G401.6 (cell line): ENCODE measurements around the gene LYRM2.

Experiments used
- FAIRE-seq: peaks from 2 replicates; lab custom pipeline; 2012; peaks lifted over from hg19 to GRCh38; lab: Jason Lieb, UNC

Gene LYRM2, protein sequence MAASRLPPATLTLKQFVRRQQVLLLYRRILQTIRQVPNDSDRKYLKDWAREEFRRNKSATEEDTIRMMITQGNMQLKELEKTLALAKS

DNA sequence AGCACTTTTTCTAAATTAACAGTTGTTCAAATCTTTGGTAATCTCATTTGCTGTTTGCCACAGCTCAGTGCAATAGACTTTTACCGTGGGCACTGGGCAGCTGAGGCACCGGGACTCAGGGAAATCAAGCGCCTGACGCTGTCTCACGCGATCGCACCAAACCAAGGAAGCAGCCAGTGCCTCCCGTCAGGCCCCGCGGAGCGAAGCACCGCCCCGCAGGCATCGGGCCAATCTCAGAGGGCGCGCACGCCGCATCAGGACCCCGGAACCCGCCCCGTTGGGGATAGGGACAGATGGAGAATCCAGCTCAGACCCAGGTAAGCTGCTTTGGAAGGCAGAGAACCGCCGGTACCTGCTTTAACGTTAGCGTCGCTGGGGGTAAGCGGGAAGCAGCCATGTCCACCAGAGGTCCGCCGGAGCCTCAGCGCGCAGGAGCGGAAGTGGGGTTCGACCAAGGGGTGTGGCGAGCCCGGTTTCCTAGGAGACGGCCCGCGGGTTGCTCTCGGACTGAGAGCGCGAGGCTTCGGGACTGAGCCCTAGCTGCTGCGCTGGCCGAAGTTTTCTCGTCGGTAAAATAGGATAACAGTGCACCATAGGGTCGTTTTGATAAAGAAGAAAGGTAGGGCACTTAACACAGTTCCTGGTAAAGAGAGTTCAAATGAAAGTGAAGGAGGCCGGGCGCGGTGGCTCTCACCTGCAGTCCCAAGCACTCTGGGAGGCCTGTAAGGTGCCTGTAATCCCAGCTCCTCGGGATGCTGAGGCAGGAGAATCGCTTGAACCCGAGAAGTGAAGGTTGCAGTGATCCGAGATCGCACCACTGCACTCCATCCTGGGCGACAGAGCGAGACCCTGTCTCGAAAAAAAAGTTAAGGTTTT lies at the start of gene LYRM2:
Gene LYRM2 (minus strand): TSS at position 428 of the 876 bp plus-strand sequence. CDS start 31 bp downstream, at position 397.
- FAIRE-seq: peak; percentile 91

- no peak for FAIRE-seq
Measured at GRCh38 chr6:89688328-89688727, 49.8 kb upstream of the LYRM2 start.

DNA sequence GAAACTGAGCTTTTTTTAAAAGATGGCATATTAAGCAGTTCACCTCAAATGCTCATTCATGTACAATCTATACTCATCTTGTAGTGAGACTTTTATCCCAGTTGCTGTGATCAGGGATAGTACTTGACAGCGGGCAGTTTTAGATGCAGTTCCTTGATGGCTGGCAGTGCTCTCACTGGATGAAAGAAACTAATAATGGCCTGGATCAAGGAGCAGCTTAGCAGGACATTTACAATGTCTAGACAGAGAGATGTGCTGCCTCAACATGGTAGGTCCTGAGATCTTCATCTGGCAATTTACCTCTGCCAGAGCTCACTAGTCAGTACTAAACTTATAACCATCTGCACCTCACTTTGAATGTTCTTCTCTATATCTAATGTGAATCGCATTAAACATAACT lies 46.8 kb upstream of the LYRM2 start:
- FAIRE-seq: no peak

- FAIRE-seq: no peak
Measured at GRCh38 chr6:89682991-89683390, 44.4 kb upstream of the LYRM2 start.

DNA sequence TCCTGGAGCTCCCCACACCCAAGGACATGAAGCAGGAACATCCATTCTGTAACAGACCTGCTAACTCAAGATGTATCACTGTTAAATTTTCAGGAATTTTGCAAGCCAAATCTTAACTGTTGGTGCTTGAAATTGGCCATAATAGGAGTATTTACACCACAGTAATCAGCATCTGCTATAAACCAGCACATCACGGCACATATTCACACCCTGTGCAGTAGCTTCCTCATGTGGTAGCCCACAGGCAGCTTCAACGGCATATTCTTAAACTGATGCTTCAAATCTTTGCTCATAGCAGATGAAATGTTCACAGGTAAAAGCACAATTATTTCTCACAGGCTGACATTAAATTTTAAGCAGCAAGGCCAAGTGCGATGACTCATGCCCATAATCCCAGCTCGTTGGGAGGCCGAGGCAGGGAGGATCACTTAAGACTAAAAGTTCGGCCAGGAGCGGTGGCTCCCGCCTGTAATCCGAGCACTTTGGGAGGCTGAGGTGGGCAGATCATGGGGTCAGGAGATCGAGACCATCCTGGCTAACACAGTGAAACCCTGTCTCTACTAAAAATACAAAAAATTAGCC lies 43.5 kb upstream of the LYRM2 start:
- FAIRE-seq: no peak

DNA sequence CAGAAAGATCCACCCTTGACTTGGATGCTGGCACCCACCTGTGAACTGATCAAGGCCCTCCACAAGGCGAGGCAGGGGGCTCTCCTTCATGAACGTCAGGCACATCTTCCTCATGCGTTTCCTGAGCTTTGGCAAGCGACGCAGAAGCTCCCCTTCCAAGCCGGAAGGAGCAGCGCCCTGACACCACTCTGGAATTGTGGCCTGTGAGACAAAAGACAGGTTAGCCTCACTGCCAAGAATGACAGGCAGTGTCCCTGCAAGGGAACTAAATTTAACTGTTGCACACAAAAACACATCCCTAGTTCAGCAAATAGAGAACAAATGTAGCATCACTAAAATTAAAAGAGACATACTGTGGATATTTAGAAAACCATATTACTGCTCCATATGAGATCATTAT lies 42.0 kb upstream of the LYRM2 start:
- FAIRE-seq: no peak

DNA sequence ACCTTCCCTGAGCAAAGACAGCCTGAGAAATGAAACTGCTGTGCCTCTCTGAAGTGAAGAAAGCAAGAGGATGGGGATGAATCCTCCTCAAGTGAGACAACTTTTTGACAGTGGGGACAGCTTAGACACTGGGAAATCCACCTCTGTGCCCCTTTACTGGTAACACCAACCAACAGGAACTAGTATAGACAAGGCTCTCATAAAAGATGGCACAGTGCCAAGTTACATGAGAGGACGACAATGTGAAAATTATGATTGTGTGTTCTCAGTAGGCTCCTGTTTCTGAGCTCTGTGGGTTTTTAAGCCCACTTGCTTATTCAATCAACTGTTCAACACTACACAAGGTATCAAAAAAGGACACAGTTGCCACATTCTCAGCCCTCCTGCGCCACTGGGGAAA lies 41.6 kb upstream of the LYRM2 start:
- FAIRE-seq: no peak

DNA sequence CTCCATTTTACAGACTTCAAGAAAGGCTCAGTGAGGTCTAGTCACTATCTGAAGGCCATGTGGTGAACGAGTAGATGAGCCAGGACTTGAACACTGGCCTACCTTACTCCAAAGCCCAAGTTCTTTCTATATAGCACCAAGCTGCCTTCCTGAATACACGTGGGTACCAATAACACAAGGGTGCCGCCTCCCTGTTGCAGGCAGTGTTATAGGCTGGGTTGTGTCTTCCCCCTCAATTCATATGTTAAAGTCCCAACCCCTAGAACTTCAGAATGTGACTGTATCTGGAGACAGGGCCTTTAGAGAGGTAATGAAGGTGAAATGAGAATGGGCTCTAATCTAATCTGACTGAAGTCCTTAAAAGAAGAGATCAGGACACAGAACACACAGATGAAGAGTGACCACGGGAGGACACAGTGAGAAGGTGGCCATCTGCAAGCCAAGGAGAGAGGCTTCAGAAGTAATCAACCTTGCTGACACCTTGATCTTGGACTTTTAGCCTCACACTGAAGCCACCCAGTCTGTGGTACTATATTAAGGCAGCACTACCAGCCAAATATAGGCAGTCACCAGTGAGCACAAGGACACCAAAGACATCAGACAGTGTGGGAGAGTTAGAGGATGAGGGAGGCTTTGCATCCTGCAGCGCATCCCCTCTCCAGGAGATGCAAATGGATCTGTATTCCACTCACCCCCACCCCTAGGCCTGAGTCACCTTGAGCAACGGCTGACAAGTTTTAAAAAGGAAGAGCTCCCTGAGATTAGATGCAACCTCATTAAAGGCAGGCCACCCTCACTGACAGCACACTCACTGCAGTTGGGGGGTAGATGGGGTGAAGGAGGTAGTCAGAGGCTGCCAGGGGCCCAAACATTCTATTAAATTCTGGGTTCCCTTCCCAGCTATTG lies 40.9 kb upstream of the LYRM2 start:
- no peak for FAIRE-seq

- no peak for FAIRE-seq
Measured at GRCh38 chr6:89678531-89678930, 40.0 kb upstream of the LYRM2 start.

GRCh38 chr6:89675949-89676748 lies 37.6 kb upstream of the LYRM2 start:
- FAIRE-seq: no peak

DNA sequence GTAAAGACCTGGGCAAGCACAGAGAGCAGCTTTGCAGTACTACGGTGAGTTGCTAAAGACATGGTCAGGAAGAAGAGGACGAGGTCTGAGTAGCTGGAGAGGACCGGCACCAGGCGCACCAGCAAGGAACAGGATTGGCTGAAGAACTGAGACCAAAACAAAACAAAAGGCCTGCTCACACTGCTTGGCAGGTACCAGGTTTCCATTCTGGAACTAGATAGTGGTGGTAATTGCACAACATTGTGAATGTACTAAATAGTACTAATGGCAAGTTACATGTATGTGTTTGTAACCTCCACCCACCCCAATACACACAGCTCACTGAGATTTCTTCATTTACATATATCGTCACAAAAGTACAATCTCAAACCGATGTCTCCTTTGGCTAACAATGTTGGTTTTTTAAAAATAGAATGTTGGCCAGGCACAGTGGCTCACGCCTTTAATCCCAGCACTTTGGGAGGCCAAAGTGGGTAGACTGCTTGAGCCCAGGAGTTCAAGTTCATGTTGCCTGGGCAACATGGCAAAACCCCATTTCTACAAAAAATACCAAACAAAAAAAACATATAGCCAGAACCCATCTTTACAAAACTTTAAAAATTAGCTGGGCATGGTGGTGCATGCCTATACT lies 32.5 kb upstream of the LYRM2 start:
- no peak for FAIRE-seq

- no peak for FAIRE-seq
Measured at GRCh38 chr6:89669002-89669401, 30.5 kb upstream of the LYRM2 start.

- FAIRE-seq: peak; percentile 55
Measured at GRCh38 chr6:89667872-89668556, 29.5 kb upstream of the LYRM2 start.

DNA sequence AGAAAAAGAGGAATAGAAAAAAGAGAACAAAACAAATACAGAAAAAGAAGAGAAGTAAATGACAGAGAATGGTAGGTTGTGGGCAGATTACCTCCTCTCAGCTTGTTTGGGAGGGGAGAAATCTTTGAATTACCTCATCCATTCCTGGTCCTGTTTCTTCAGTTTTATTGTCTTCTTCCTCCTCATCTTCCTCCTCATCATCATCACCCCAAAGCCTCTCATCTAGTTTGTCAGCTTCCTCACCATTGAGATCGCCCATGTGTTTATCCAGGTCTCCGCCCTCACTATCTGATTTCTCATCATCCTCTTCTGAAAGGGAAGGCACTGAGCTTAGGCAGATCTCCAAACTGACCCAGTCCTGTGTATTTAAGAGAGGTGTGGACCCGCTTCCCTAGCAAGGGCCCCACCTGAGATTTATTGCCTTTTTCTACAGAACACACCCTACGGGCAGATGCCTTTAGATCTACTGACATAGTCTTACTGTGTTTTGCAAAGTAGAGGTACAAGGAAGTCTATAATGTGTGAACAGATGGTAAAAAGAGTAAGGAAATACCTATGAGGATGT lies 24.2 kb upstream of the LYRM2 start:
- no peak for FAIRE-seq

DNA sequence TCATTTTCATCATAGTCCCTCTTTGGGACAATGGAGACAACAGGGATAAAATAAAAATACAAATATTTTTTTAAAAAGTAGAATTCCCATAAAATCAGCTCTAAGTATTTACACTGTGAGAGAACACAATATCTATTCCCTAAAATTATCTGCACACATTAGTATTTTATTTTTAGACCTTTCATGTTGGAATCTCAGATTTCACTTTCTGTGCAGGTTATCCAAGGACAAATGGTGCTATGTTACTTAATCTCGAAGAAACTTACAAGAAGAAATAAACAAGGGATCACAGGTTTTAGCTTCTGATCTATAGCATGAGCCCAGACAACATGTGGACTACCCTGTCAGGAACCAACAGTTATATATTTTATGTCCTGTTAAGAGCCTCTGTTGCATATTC lies 23.0 kb upstream of the LYRM2 start:
- no peak for FAIRE-seq

DNA sequence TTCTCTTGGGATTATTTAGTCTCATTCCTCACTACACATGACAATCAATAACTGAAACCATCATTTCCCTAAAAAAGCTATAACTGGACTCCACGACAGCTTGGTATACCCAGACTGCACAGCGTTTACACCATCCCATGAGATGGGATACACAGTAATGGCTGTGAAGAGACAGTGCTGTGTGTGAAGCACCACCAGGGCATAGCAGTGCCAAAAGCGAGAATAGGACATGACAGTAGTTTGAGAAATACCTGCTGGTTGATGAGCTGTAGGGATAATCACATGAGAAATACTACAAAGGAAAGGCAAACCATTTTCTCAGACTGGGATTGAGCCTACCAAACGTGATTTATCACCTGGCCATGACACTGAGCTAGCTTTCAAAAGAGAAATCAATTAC lies 22.4 kb upstream of the LYRM2 start:
- no peak for FAIRE-seq

GRCh38 chr6:89657445-89658158 lies 19.1 kb upstream of the LYRM2 start:
- FAIRE-seq: no peak

- FAIRE-seq: no peak
Measured at GRCh38 chr6:89655122-89655521, 16.6 kb upstream of the LYRM2 start.

GRCh38 chr6:89650579-89650978 lies 12.0 kb upstream of the LYRM2 start:
- FAIRE-seq: no peak

DNA sequence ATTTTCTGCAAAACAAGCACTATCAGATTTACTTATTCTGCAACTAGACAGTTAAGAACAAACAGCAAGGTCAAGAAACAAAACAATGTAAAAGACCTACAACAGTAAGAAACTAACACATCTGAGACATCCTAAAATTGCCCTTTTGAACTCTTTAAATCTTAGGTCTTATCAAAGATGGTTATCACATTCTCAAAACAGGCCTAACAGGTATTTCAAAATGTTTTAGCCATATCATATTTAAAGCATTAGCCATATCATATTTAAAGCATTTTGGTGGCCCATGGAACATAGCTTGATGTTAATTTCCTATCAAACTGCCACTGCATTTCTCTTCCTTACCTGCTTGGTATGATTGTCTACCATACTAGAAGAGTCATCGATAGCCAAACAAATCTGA lies 11.1 kb upstream of the LYRM2 start:
- no peak for FAIRE-seq
